HG02884 (cell line): ENCODE data around the gene FEV.

Source experiments
- ATAC-seq: cut with Tn5 transposase; IDR thresholded peaks from one replicate; pipeline ENCODE4 v1.9.1; 2021; ENCODE audit warnings: mild to moderate bottlenecking, moderate library complexity; ENCODE audit not compliant: unreplicated experiment

FEV gene

GRCh38 chr2:219017201-219017931 is 32.4 kb upstream of the FEV start:
- no peak for ATAC-seq

- ATAC-seq, result no peak
Measured at GRCh38 chr2:219016721-219017120, 31.7 kb upstream of the FEV start.

- ATAC-seq, result no peak
Measured at GRCh38 chr2:219010873-219011272, 25.9 kb upstream of the FEV start.

GRCh38 chr2:219010162-219010756 is 25.3 kb upstream of the FEV start:
- ATAC-seq, result no peak

- ATAC-seq, result no peak
Measured at GRCh38 chr2:219009294-219009693, 24.3 kb upstream of the FEV start.

- ATAC-seq, result no peak
Measured at GRCh38 chr2:219003979-219004378, 19.0 kb upstream of the FEV start.

- no peak for ATAC-seq
Measured at GRCh38 chr2:219003267-219003634, 18.3 kb upstream of the FEV start.

- ATAC-seq, result no peak
Measured at GRCh38 chr2:219002395-219003266, 17.6 kb upstream of the FEV start.

GRCh38 chr2:219001577-219002394 is 16.8 kb upstream of the FEV start:
- no peak for ATAC-seq

- ATAC-seq, result no peak
Measured at GRCh38 chr2:219001100-219001576, 16.2 kb upstream of the FEV start.

- ATAC-seq, result no peak
Measured at GRCh38 chr2:219000569-219000960, 15.6 kb upstream of the FEV start.

GRCh38 chr2:218999881-219000568 is 15.0 kb upstream of the FEV start:
- ATAC-seq, result no peak

GRCh38 chr2:218999021-218999880 is 14.3 kb upstream of the FEV start:
- ATAC-seq, result no peak

- ATAC-seq, result no peak
Measured at GRCh38 chr2:218998414-218999002, 13.5 kb upstream of the FEV start.

GRCh38 chr2:218997731-218998130 is 12.7 kb upstream of the FEV start:
- ATAC-seq, result no peak

- no peak for ATAC-seq
Measured at GRCh38 chr2:218996937-218997336, 12.0 kb upstream of the FEV start.

GRCh38 chr2:218995972-218996711 is 11.2 kb upstream of the FEV start:
- no peak for ATAC-seq

GRCh38 chr2:218995561-218995960 is 10.6 kb upstream of the FEV start:
- no peak for ATAC-seq
